Right atrium auricular region (tissue), 2 donors: ENCODE results near the gene SAA2. TPM values are rescaled to one million over a fixed set of nuclear protein-coding genes. Genes with fewer than 3 reads are reported as not detected.
"Not testable (repeated sequence)": the region's sequence is repeated elsewhere in the genome, so short reads cannot be mapped to it uniquely, and the experiment has no call there.

Experiments
- DNase-seq: peaks from one replicate; pipeline ENCODE4 v3.0.0-alpha.2; 2019; ENCODE audit warnings: low spot score
- H3K27ac ChIP-seq, 2 donors: fragments of 200-600 bp; sonication (generic); 1 replicate in 1 of 2; 2 replicates in 1 of 2; pipeline ENCODE4 v1.5.1; 2016 to 2019
- H3K27me3 ChIP-seq, 2 donors: fragments of 200-600 bp; sonication (generic); one replicate each; pipeline versions ENCODE4 v1.5.1 to v1.6.0; 2017 to 2019
- H3K36me3 ChIP-seq: fragments of 200-600 bp; sonication (generic); one replicate; pipeline ENCODE4 v1.5.1; 2016
- H3K4me1 ChIP-seq, 2 donors: fragments of 200-600 bp; sonication (generic); one replicate each; pipeline versions ENCODE4 v1.5.1 to v1.6.0; 2017 to 2019
- H3K4me3 ChIP-seq, 2 donors: fragments of 200-600 bp; sonication (generic); 1 replicate in 1 of 2; 2 replicates in 1 of 2; pipeline ENCODE4 v1.5.1; 2017 to 2019; ENCODE audit warnings: mild to moderate bottlenecking in 1 of 2, moderate library complexity in 1 of 2
- H3K9me3 ChIP-seq, 2 donors: fragments of 200-600 bp; sonication (generic); one replicate each; pipeline ENCODE4 v1.5.1; 2019
- CTCF ChIP-seq, 2 donors: fragments of 200-600 bp; sonication (generic); IDR thresholded peaks; one replicate each; pipeline ENCODE4 v1.5.1; 2019; ENCODE audit warnings: antibody characterized with exemption in 2 of 2
- total RNA-seq, 2 donors: library from RNA; depleted of rRNA; stranded (reverse); fragments of >200 nt; gene quantifications; one replicate each; pipeline ENCODE4 v1.1.0, GENCODE V29; 2016

The SAA2 gene
- total RNA-seq, 2 donors from 2014 or later = 1.4 TPM; not detected in 1

- no peaks in the 10 kb centered on the region for H3K9me3 ChIP-seq
These were observed 32.1 kb upstream of the SAA2 start for GRCh38 chr11:18280438-18281045.

GRCh38 chr11:18277565-18278271 is 29.2 kb upstream of the SAA2 start:
- no peak overlapping the region for H3K4me3 ChIP-seq
- H3K27me3 ChIP-seq = no peaks in the 10 kb centered on the region
- H3K4me1 ChIP-seq = no peaks in the 10 kb centered on the region
- H3K27ac ChIP-seq = no peak overlapping the region
- peaks cover 38% of the 10 kb centered on the region for H3K36me3 ChIP-seq
- H3K9me3 ChIP-seq = no peaks in the 10 kb centered on the region
- TF ChIP-seq CTCF (IDR thresholded peaks at IDR 0.05) = no peak
- no peak for DNase-seq

More at GRCh38 chr11:18280438-18281045, 32.1 kb upstream of the SAA2 start:
- H3K36me3 ChIP-seq = peaks cover 62% of the 10 kb centered on the region
- H3K27ac ChIP-seq = no peak overlapping the region
- TF ChIP-seq CTCF (IDR thresholded peaks at IDR 0.05) = no peak
- H3K4me1 ChIP-seq = no peaks in the 10 kb centered on the region
- no peak overlapping the region for H3K4me3 ChIP-seq
- H3K27me3 ChIP-seq = no peaks in the 10 kb centered on the region
- DNase-seq = no peak

GRCh38 chr11:18271206-18271605 is 22.7 kb upstream of the SAA2 start:
- no peaks in the 10 kb centered on the region for H3K27me3 ChIP-seq
- no peak overlapping the region for H3K27ac ChIP-seq
- no peak for TF ChIP-seq CTCF (IDR thresholded peaks at IDR 0.05)
- H3K9me3 ChIP-seq = no peaks in the 10 kb centered on the region
- H3K4me1 ChIP-seq = no peaks in the 10 kb centered on the region
- no peak for DNase-seq
- no peak overlapping the region for H3K4me3 ChIP-seq
- no peaks in the 10 kb centered on the region for H3K36me3 ChIP-seq

- Histone ChIP-seq H3K27ac (no peak overlapping the region), H3K36me3 (no peaks in the 10 kb centered on the region), H3K4me3 (no peak overlapping the region), H3K4me1 (no peaks in the 10 kb centered on the region), H3K27me3 (no peaks in the 10 kb centered on the region), H3K9me3 (no peaks in the 10 kb centered on the region)
- no peak for DNase-seq
- no peak for TF ChIP-seq CTCF (IDR thresholded peaks at IDR 0.05)
These were observed 21.6 kb upstream of the SAA2 start for GRCh38 chr11:18270102-18270501.

DNA sequence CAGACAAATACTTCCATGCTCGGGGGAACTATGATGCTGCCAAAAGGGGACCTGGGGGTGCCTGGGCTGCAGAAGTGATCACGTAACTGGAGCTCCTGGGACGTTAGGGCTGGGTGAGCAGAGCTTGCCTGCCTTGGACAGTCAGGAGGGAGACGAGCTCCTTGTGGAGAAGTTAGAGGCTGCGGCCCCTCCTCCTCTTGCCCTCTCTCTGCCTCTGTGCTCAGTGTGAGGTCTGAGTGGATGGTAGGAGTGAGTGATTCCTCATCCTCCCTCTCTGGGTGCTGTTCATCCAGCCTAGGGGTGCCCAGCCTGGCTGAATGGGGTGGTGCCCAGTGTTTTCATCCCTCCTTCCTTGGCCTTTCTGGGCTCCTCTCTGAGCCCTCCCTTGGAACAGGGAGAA is 20.8 kb upstream of the SAA2 start:
- H3K27me3 ChIP-seq, H3K4me3 ChIP-seq, DNase-seq, H3K27ac ChIP-seq, H3K4me1 ChIP-seq, H3K36me3 ChIP-seq, H3K9me3 ChIP-seq: not testable (repeated sequence)

GRCh38 chr11:18267335-18268133 is 19.1 kb upstream of the SAA2 start:
- not testable (repeated sequence) for H3K4me3 ChIP-seq, H3K27ac ChIP-seq, DNase-seq, H3K4me1 ChIP-seq, H3K27me3 ChIP-seq, H3K36me3 ChIP-seq, H3K9me3 ChIP-seq
